GM23338 (cell line): Measurements from ENCODE around the gene TRMT2A. TPM values are rescaled to one million over a fixed set of nuclear protein-coding genes. Genes with fewer than 3 reads are reported as not detected.

Experiments used
- ATAC-seq: fragments of 200-7000 bp; cut with Tn5 transposase; 3 replicates; pipeline ENCODE4 v1.9.1; 2020
- DNase-seq: peaks from one replicate; pipeline ENCODE4 v3.0.0-alpha.2; 2015; ENCODE audit warnings: low spot score
- H2AFZ ChIP-seq: fragments of 200-600 bp; sonication (generic); 2 replicates; pipeline ENCODE4 v1.8.0; 2016; ENCODE audit warnings: antibody characterized with exemption, mild to moderate bottlenecking, moderate library complexity
- H3F3A ChIP-seq: fragments of 200-600 bp; sonication (generic); replicated peaks from 2 replicates; pipeline ENCODE4 v1.8.0; 2017; ENCODE audit warnings: antibody characterized with exemption, mixed run types, low read depth
- H3K27ac ChIP-seq: fragments of 200-600 bp; sonication (generic); 2 replicates; pipeline ENCODE4 v1.6.1; 2016; ENCODE audit warnings: low read depth
- H3K27me3 ChIP-seq: fragments of 200-600 bp; sonication (generic); 2 replicates; pipeline ENCODE4 v1.8.0; 2016; ENCODE audit warnings: mild to moderate bottlenecking, mixed run types, moderate library complexity; ENCODE audit not compliant: insufficient read depth
- H3K36me3 ChIP-seq: fragments of 200-600 bp; sonication (generic); 2 replicates; pipeline ENCODE4 v1.8.0; 2016; ENCODE audit warnings: mild to moderate bottlenecking; ENCODE audit not compliant: insufficient read depth
- H3K4me1 ChIP-seq: fragments of 200-600 bp; sonication (generic); 2 replicates; pipeline ENCODE4 v1.8.0; 2016; ENCODE audit warnings: mild to moderate bottlenecking, moderate library complexity; ENCODE audit not compliant: insufficient read depth
- H3K4me2 ChIP-seq: fragments of 200-600 bp; sonication (generic); 2 replicates; pipeline ENCODE4 v1.7.1; 2017; ENCODE audit warnings: mixed run types
- H3K4me3 ChIP-seq: fragments of 200-600 bp; sonication (generic); 2 replicates; pipeline ENCODE4 v1.6.1; 2016; ENCODE audit warnings: mixed run types
- H3K79me2 ChIP-seq: fragments of 200-600 bp; sonication (generic); replicated peaks from 2 replicates; pipeline ENCODE4 v1.8.0; 2017; ENCODE audit warnings: mild to moderate bottlenecking; ENCODE audit not compliant: insufficient read depth
- H3K9me2 ChIP-seq: fragments of 200-600 bp; sonication (generic); 2 replicates; pipeline ENCODE4 v1.8.0; 2017; ENCODE audit not compliant: insufficient read depth
- H4K20me1 ChIP-seq: fragments of 200-600 bp; sonication (generic); replicated peaks from 2 replicates; pipeline ENCODE4 v1.8.0; 2017; ENCODE audit warnings: mild to moderate bottlenecking; ENCODE audit not compliant: insufficient read depth
- H3K27ac Mint-ChIP-seq: 2 replicates; pipeline ENCODE4 v1.8.0; 2020; ENCODE audit warnings: inconsistent platforms, mild to moderate bottlenecking, moderate library complexity, mixed read lengths
- H3K27me3 Mint-ChIP-seq: 3 replicates; pipeline ENCODE4 v1.8.0; 2022; ENCODE audit warnings: low read depth, mild to moderate bottlenecking, moderate library complexity, mixed read lengths, inconsistent platforms; ENCODE audit not compliant: insufficient read depth, poor library complexity
- H3K36me3 Mint-ChIP-seq: 3 replicates; pipeline ENCODE4 v1.8.0; 2021; ENCODE audit warnings: low read depth, mild to moderate bottlenecking, inconsistent platforms, moderate library complexity, mixed read lengths
- H3K4me1 Mint-ChIP-seq: 3 replicates; pipeline ENCODE4 v1.8.0; 2020; ENCODE audit warnings: mild to moderate bottlenecking, inconsistent platforms, mixed read lengths
- H3K4me3 Mint-ChIP-seq: 3 replicates; pipeline ENCODE4 v1.8.0; 2021; ENCODE audit warnings: moderate library complexity, mild to moderate bottlenecking, inconsistent platforms, mixed read lengths
- H3K9me3 Mint-ChIP-seq: 3 replicates; pipeline ENCODE4 v1.8.0; 2020; ENCODE audit warnings: moderate library complexity, mild to moderate bottlenecking, inconsistent platforms, mixed read lengths
- CREB1 ChIP-seq: fragments of 250-450 bp; sonication (Bioruptor Pico); IDR thresholded peaks from 2 replicates; pipeline ENCODE4 v1.5.0; 2020; ENCODE audit warnings: low read depth, mild to moderate bottlenecking, moderate library complexity
- EZH2 ChIP-seq: fragments of 200-600 bp; sonication (generic); IDR thresholded peaks from one replicate; pipeline ENCODE4 v1.8.0; 2017; ENCODE audit warnings: antibody characterized with exemption, mild to moderate bottlenecking, low read depth; ENCODE audit not compliant: unreplicated experiment
- EZH2phosphoT487 ChIP-seq: fragments of 200-600 bp; sonication (generic); IDR thresholded peaks from one replicate; pipeline ENCODE4 v1.8.1; 2018; ENCODE audit warnings: antibody characterized with exemption; ENCODE audit not compliant: unreplicated experiment
- JUNB ChIP-seq: IDR thresholded peaks from one replicate; pipeline ENCODE4 v1.6.1; 2016; ENCODE audit warnings: antibody characterized with exemption; ENCODE audit not compliant: unreplicated experiment
- POLR2AphosphoS5 ChIP-seq: IDR thresholded peaks from 2 replicates; pipeline ENCODE4 v1.6.1; 2016; ENCODE audit warnings: antibody characterized with exemption, low read depth
- STAT1 ChIP-seq: IDR thresholded peaks from one replicate; pipeline ENCODE4 v1.6.1; 2016; ENCODE audit warnings: antibody characterized with exemption; ENCODE audit not compliant: unreplicated experiment
- ZNF114 ChIP-seq: fragments of 250-450 bp; sonication (Bioruptor Pico); IDR thresholded peaks from 2 replicates; pipeline ENCODE4 v1.5.0; 2020; ENCODE audit warnings: mild to moderate bottlenecking, moderate library complexity
- ZNF331 ChIP-seq: fragments of 250-450 bp; sonication (Bioruptor Pico); IDR thresholded peaks from 2 replicates; pipeline ENCODE4 v1.5.0; 2020; ENCODE audit warnings: low read depth, mild to moderate bottlenecking, moderate library complexity
- polyA plus RNA-seq: library from polyadenylated mRNA; unstranded; fragments of >200 nt; fragmentation: Nextera tagmentation; extraction: Ambion mirVana; gene quantifications from 2 replicates; pipeline ENCODE4 v1.2.1, GENCODE V29; 2016
- total RNA-seq: library from RNA; depleted of rRNA; stranded (reverse); fragments of >200 nt; shearing (Covaris generic); gene quantifications from 2 replicates; pipeline ENCODE4 v1.2.3, GENCODE V29; 2014
- TF ChIP-seq, protein P1 (sequence below), 2 experiments: fragments of 200-600 bp in 1 of 2; sonication (generic) in 1 of 2; conservative IDR thresholded peaks; 2 replicates each; pipeline versions ENCODE4 v1.5.1 to v1.6.1; 2016 to 2017; ENCODE audit warnings: antibody characterized with exemption in 2 of 2, low read depth in 2 of 2, mild to moderate bottlenecking in 2 of 2, moderate library complexity in 1 of 2
- TF ChIP-seq, protein P2 (sequence below): fragments of 250-450 bp; sonication (Bioruptor Pico); IDR thresholded peaks from 2 replicates; pipeline ENCODE4 v1.5.0; 2020; ENCODE audit warnings: mild to moderate bottlenecking, moderate library complexity

TRMT2A gene
- total and polyA plus RNA-seq, 2 experiments from 2014 or later: 41.3 to 61.3 TPM

DNA sequence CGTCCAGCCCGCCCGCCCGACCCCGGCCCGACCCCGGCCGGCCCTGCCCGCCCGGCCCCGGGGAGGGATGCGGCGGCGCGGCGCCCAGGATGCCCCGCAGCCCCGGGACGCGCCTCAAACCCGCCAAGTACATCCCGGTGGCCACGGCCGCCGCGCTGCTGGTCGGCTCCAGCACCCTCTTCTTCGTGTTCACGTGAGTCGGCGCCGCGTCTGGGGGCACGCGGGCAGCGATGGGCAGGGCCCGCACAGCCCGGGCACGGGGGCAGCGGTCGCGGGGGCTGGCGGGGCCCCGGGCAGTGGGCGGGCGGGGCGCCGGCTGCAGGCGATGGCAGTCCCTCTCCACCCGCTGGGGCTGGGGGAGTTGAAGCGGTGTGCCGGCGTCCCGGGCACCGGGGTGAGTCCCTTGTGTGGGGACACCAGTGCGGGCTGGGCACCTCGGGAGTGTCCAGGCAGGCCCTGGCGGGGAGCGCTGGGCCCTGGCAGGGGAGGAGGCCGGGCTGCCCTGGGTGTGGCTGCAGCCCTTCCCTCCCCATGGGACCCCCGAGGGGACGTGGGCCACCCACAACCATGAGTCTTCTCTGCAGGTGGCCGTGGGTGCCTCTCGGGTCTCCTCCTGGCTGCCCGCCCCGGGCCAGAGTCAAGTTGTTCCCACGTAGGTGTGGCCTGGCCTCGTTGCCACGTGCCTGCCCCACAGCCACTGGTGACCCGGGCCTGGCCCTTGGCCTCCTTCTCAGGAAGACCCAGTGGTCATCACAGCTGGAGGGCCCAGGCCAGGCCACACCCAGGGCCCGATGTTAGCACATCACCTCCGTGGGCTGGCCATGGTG lies 15.0 kb upstream of the TRMT2A start:
- Histone ChIP-seq H3K4me2 (peak overlapping the region; percentile 81), H3K9me2 (no peaks in the 10 kb centered on the region), H3K4me1 (no peaks in the 10 kb centered on the region; the same call in 1 of the 2 replicates), H3K79me2 (peaks cover 35% of the 10 kb centered on the region), H3K27ac (no peak overlapping the region), H3K36me3 (peaks cover 4% of the 10 kb centered on the region; the same call in 1 of the 2 replicates), H3K27me3 (no peaks in the 10 kb centered on the region), H3K4me3 (peak overlapping the region; percentile 65), H2AFZ (no peak overlapping the region), H4K20me1 (no peaks in the 10 kb centered on the region; the same call in 1 of the 2 replicates), H3F3A (peaks cover 31% of the 10 kb centered on the region)
- H3K27ac Mint-ChIP-seq: no peak overlapping the region
- ATAC-seq: no peak
- peaks cover 15% of the 10 kb centered on the region for H3K27me3 Mint-ChIP-seq
- H3K4me1 Mint-ChIP-seq: peaks cover 2% of the 10 kb centered on the region; the same call in 1 of the 3 replicates
- H3K9me3 Mint-ChIP-seq: no peaks in the 10 kb centered on the region
- no peak for TF ChIP-seq ZNF331 (CRISPR knock-in tag)
- no peak for TF ChIP-seq EZH2
- no peak for TF ChIP-seq STAT1
- no peak for TF ChIP-seq POLR2AphosphoS5
- no peak for TF ChIP-seq JUNB
- H3K36me3 Mint-ChIP-seq: peaks cover 15% of the 10 kb centered on the region
- H3K4me3 Mint-ChIP-seq: peak overlapping the region; percentile 66
- no peak for DNase-seq

DNA sequence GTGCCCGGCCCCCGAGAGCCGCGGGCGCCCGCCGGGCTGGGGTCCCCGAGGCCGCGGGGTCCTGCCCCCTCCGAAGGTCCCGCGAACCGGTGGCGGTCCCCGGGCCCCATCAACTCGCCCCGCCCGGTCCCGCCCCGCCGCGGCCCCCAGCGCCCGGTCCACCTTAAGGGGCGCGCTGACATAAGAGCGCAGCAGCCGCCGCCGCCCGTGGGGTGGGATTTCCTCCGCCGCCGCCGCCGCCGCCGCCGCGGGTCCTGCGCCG lies 14.5 kb upstream of the TRMT2A start, which contains the start of gene ZDHHC8:
TSS of gene ZDHHC8 (plus strand) at position 208 of the 262 bp plus-strand sequence. CDS start 144 bp downstream, outside the sequence.
- Histone ChIP-seq H3K4me2 (peak within 1 kb of the TSS; percentile 88), H3K36me3 (peaks cover 8% of the 10 kb centered on the region; the same call in 1 of the 2 replicates), H2AFZ (no peak within 1 kb of the TSS; the same call in 1 of the 2 replicates), H3K4me1 (no peaks in the 10 kb centered on the region; the same call in 1 of the 2 replicates), H3K9me2 (no peaks in the 10 kb centered on the region), H4K20me1 (no peaks in the 10 kb centered on the region; the same call in 1 of the 2 replicates), H3K27me3 (no peaks in the 10 kb centered on the region), H3F3A (peaks cover 36% of the 10 kb centered on the region), H3K27ac (peak within 1 kb of the TSS; percentile 63; the same call in 1 of the 2 replicates), H3K79me2 (peaks cover 31% of the 10 kb centered on the region), H3K4me3 (peak within 1 kb of the TSS; percentile 71)
- peaks cover 20% of the 10 kb centered on the region for H3K36me3 Mint-ChIP-seq
- ATAC-seq: peak; percentile 1; the same call in 2 of the 3 replicates
- peak within 1 kb of the TSS; percentile 67 for H3K4me3 Mint-ChIP-seq
- H3K4me1 Mint-ChIP-seq: peaks cover 2% of the 10 kb centered on the region; the same call in 1 of the 3 replicates
- H3K27ac Mint-ChIP-seq: no peak within 1 kb of the TSS
- H3K27me3 Mint-ChIP-seq: peaks cover 15% of the 10 kb centered on the region
- DNase-seq: no peak
- H3K9me3 Mint-ChIP-seq: no peaks in the 10 kb centered on the region
- no peak for TF ChIP-seq ZNF114
- TF ChIP-seq POLR2AphosphoS5: no peak
- TF ChIP-seq STAT1: no peak
- TF ChIP-seq, protein P1, sequence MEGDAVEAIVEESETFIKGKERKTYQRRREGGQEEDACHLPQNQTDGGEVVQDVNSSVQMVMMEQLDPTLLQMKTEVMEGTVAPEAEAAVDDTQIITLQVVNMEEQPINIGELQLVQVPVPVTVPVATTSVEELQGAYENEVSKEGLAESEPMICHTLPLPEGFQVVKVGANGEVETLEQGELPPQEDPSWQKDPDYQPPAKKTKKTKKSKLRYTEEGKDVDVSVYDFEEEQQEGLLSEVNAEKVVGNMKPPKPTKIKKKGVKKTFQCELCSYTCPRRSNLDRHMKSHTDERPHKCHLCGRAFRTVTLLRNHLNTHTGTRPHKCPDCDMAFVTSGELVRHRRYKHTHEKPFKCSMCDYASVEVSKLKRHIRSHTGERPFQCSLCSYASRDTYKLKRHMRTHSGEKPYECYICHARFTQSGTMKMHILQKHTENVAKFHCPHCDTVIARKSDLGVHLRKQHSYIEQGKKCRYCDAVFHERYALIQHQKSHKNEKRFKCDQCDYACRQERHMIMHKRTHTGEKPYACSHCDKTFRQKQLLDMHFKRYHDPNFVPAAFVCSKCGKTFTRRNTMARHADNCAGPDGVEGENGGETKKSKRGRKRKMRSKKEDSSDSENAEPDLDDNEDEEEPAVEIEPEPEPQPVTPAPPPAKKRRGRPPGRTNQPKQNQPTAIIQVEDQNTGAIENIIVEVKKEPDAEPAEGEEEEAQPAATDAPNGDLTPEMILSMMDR (conservative IDR thresholded peaks at IDR 0.05; ENCODE audit: low read depth in 2 of 2): no peak
- TF ChIP-seq, protein P2, sequence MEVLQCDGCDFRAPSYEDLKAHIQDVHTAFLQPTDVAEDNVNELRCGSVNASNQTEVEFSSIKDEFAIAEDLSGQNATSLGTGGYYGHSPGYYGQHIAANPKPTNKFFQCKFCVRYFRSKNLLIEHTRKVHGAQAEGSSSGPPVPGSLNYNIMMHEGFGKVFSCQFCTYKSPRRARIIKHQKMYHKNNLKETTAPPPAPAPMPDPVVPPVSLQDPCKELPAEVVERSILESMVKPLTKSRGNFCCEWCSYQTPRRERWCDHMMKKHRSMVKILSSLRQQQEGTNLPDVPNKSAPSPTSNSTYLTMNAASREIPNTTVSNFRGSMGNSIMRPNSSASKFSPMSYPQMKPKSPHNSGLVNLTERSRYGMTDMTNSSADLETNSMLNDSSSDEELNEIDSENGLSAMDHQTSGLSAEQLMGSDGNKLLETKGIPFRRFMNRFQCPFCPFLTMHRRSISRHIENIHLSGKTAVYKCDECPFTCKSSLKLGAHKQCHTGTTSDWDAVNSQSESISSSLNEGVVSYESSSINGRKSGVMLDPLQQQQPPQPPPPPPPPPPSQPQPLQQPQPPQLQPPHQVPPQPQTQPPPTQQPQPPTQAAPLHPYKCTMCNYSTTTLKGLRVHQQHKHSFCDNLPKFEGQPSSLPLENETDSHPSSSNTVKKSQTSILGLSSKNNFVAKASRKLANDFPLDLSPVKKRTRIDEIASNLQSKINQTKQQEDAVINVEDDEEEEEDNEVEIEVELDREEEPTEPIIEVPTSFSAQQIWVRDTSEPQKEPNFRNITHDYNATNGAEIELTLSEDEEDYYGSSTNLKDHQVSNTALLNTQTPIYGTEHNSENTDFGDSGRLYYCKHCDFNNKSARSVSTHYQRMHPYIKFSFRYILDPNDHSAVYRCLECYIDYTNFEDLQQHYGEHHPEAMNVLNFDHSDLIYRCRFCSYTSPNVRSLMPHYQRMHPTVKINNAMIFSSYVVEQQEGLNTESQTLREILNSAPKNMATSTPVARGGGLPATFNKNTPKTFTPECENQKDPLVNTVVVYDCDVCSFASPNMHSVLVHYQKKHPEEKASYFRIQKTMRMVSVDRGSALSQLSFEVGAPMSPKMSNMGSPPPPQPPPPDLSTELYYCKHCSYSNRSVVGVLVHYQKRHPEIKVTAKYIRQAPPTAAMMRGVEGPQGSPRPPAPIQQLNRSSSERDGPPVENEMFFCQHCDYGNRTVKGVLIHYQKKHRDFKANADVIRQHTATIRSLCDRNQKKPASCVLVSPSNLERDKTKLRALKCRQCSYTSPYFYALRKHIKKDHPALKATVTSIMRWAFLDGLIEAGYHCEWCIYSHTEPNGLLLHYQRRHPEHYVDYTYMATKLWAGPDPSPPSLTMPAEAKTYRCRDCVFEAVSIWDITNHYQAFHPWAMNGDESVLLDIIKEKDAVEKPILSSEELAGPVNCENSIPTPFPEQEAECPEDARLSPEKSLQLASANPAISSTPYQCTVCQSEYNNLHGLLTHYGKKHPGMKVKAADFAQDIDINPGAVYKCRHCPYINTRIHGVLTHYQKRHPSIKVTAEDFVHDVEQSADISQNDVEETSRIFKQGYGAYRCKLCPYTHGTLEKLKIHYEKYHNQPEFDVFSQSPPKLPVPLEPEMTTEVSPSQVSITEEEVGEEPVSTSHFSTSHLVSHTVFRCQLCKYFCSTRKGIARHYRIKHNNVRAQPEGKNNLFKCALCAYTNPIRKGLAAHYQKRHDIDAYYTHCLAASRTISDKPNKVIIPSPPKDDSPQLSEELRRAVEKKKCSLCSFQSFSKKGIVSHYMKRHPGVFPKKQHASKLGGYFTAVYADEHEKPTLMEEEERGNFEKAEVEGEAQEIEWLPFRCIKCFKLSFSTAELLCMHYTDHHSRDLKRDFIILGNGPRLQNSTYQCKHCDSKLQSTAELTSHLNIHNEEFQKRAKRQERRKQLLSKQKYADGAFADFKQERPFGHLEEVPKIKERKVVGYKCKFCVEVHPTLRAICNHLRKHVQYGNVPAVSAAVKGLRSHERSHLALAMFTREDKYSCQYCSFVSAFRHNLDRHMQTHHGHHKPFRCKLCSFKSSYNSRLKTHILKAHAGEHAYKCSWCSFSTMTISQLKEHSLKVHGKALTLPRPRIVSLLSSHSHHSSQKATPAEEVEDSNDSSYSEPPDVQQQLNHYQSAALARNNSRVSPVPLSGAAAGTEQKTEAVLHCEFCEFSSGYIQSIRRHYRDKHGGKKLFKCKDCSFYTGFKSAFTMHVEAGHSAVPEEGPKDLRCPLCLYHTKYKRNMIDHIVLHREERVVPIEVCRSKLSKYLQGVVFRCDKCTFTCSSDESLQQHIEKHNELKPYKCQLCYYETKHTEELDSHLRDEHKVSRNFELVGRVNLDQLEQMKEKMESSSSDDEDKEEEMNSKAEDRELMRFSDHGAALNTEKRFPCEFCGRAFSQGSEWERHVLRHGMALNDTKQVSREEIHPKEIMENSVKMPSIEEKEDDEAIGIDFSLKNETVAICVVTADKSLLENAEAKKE: no peak
- TF ChIP-seq ZNF331 (CRISPR knock-in tag): no peak
- TF ChIP-seq CREB1 (CRISPR knock-in tag): no peak
- TF ChIP-seq EZH2phosphoT487: no peak
